ENCODE results near the gene ARAP2.

ARAP2 gene

GRCh38 chr4:36137336-36137735 lies 107.0 kb downstream of the ARAP2 start:
- H3K4me1 ChIP-seq (ENCODE audit: control insufficient read depth, insufficient read depth, low read length), result no peaks in the 10 kb centered on the region
- H3K9me3 ChIP-seq (ENCODE audit: control insufficient read depth, insufficient read depth, low read depth, low read length), result no peaks in the 10 kb centered on the region
- H3K27ac ChIP-seq (ENCODE audit: extremely low read depth, low read depth, low read length), result no peak overlapping the region
- H3K36me3 ChIP-seq (ENCODE audit: control insufficient read depth in 2 of 2, insufficient read depth in 1 of 2, low read length in 2 of 2), result no peaks in the 10 kb centered on the region
- no peak overlapping the region for H3K4me3 ChIP-seq (ENCODE audit: low read depth, low read length)
- TF ChIP-seq ZNF175 (tag by site-specific recombination; IDR thresholded peaks at IDR 0.05), result no peak
- no peak for TF ChIP-seq ZNF202 (tag by site-specific recombination; IDR thresholded peaks at IDR 0.05; ENCODE audit: borderline replicate concordance)
- TF ChIP-seq ZNF571 (tag by site-specific recombination; IDR thresholded peaks at IDR 0.05), result no peak
- no peak for TF ChIP-seq ZBTB17 (tag by site-specific recombination; IDR thresholded peaks at IDR 0.05)
- no peak for TF ChIP-seq ZBTB21 (tag by site-specific recombination; IDR thresholded peaks at IDR 0.05)
- no peak for TF ChIP-seq ZNF704 (tag by site-specific recombination; IDR thresholded peaks at IDR 0.05)
- ChIA-PET CTCF (no interaction called here), POLR2A (no interaction called here)

- no peak overlapping the region for H3K4me3 ChIP-seq (ENCODE audit: low read depth, low read length)
- H3K36me3 ChIP-seq (ENCODE audit: control insufficient read depth in 2 of 2, insufficient read depth in 1 of 2, low read length in 2 of 2), result no peaks in the 10 kb centered on the region
- no peaks in the 10 kb centered on the region for H3K4me1 ChIP-seq (ENCODE audit: control insufficient read depth, insufficient read depth, low read length)
- no peak for TF ChIP-seq ZNF704 (tag by site-specific recombination; IDR thresholded peaks at IDR 0.05)
- no peak for TF ChIP-seq ZNF132 (tag by site-specific recombination; IDR thresholded peaks at IDR 0.05; ENCODE audit: borderline replicate concordance)
- TF ChIP-seq ZNF169 (tag by site-specific recombination; IDR thresholded peaks at IDR 0.05), result no peak
- TF ChIP-seq ZNF677 (tag by site-specific recombination; IDR thresholded peaks at IDR 0.05), result no peak
- no peak for TF ChIP-seq FEZF1 (tag by site-specific recombination; IDR thresholded peaks at IDR 0.05)
- TF ChIP-seq RBAK (tag by site-specific recombination; IDR thresholded peaks at IDR 0.05), result no peak
- TF ChIP-seq ZNF248 (tag by site-specific recombination; IDR thresholded peaks at IDR 0.05), result no peak
- no peak for TF ChIP-seq ZNF37A (tag by site-specific recombination; IDR thresholded peaks at IDR 0.05)
- TF ChIP-seq ZNF266 (tag by site-specific recombination; IDR thresholded peaks at IDR 0.05; ENCODE audit: low read depth), result no peak
- TF ChIP-seq ZNF394 (tag by site-specific recombination; IDR thresholded peaks at IDR 0.05; ENCODE audit: borderline replicate concordance), result no peak
- TF ChIP-seq KLF17 (tag by site-specific recombination; IDR thresholded peaks at IDR 0.05), result no peak
- TF ChIP-seq ZNF510 (tag by site-specific recombination; IDR thresholded peaks at IDR 0.05; ENCODE audit: insufficient replicate concordance), result no peak
- TF ChIP-seq GLI4 (tag by site-specific recombination; IDR thresholded peaks at IDR 0.05), result no peak
- ChIA-PET CTCF (no interaction called here), POLR2A (no interaction called here)
- no peaks in the 10 kb centered on the region for H3K9me3 ChIP-seq (ENCODE audit: control insufficient read depth, insufficient read depth, low read depth, low read length)
- no peak overlapping the region for H3K27ac ChIP-seq (ENCODE audit: extremely low read depth, low read depth, low read length)
Observed at GRCh38 chr4:36133658-36134057, 110.7 kb downstream of the ARAP2 start.

GRCh38 chr4:36133086-36133485 lies 111.2 kb downstream of the ARAP2 start:
- ChIA-PET CTCF (no interaction called here), POLR2A (no interaction called here)
- no peaks in the 10 kb centered on the region for H3K36me3 ChIP-seq (ENCODE audit: control insufficient read depth in 2 of 2, insufficient read depth in 1 of 2, low read length in 2 of 2)
- no peak overlapping the region for H3K4me3 ChIP-seq (ENCODE audit: low read depth, low read length)
- H3K9me3 ChIP-seq (ENCODE audit: control insufficient read depth, insufficient read depth, low read depth, low read length), result no peaks in the 10 kb centered on the region
- H3K4me1 ChIP-seq (ENCODE audit: control insufficient read depth, insufficient read depth, low read length), result no peaks in the 10 kb centered on the region
- no peak overlapping the region for H3K27ac ChIP-seq (ENCODE audit: extremely low read depth, low read depth, low read length)
- TF ChIP-seq ZNF654 (tag by site-specific recombination; IDR thresholded peaks at IDR 0.05; ENCODE audit: low read depth), result no peak
- no peak for TF ChIP-seq PRDM1 (tag by site-specific recombination; IDR thresholded peaks at IDR 0.05)
- no peak for TF ChIP-seq HOXA7 (CRISPR knock-in tag; IDR thresholded peaks at IDR 0.05; ENCODE audit: borderline replicate concordance)
- TF ChIP-seq PATZ1 (tag by site-specific recombination; IDR thresholded peaks at IDR 0.05), result no peak
- TF ChIP-seq ZNF837 (tag by site-specific recombination; IDR thresholded peaks at IDR 0.05), result no peak
- no peak for TF ChIP-seq ZBTB17 (tag by site-specific recombination; IDR thresholded peaks at IDR 0.05)
- TF ChIP-seq ZNF404 (tag by site-specific recombination; IDR thresholded peaks at IDR 0.05), result no peak
- TF ChIP-seq RBAK (tag by site-specific recombination; IDR thresholded peaks at IDR 0.05), result no peak
- no peak for TF ChIP-seq ZNF610 (tag by site-specific recombination; IDR thresholded peaks at IDR 0.05; ENCODE audit: borderline replicate concordance)
- no peak for TF ChIP-seq ZFP37 (tag by site-specific recombination; IDR thresholded peaks at IDR 0.05)
- TF ChIP-seq ZNF362 (tag by site-specific recombination; IDR thresholded peaks at IDR 0.05), result no peak
- no peak for TF ChIP-seq ZSCAN16 (tag by site-specific recombination; IDR thresholded peaks at IDR 0.05)

All from HEK293 (cell line).